Loucy (cell line): ENCODE measurements around the gene TTC32.
A peak's percentile ranks its signal among the peaks of the same experiment; 100 is the strongest.

Experiments used
- H2AFZ ChIP-seq: fragments of 200-600 bp; sonication (generic); 2 replicates; pipeline ENCODE4 v1.6.0; 2016; ENCODE audit warnings: antibody characterized with exemption, mild to moderate bottlenecking, low read length, moderate library complexity
- H3F3A ChIP-seq: fragments of 200-600 bp; 2 replicates; pipeline ENCODE4 v1.6.0; 2016; ENCODE audit warnings: antibody characterized with exemption, low read depth, mild to moderate bottlenecking
- H3K27me3 ChIP-seq: fragments of 200-600 bp; sonication (generic); 2 replicates; pipeline ENCODE4 v1.6.1; 2014; ENCODE audit warnings: low read length, mild to moderate bottlenecking; ENCODE audit not compliant: insufficient read depth, poor library complexity, severe bottlenecking
- H3K36me3 ChIP-seq: fragments of 200-600 bp; sonication (generic); 2 replicates; pipeline ENCODE4 v1.6.1; 2016; ENCODE audit warnings: low read length; ENCODE audit not compliant: insufficient read depth
- H3K4me1 ChIP-seq: fragments of 200-600 bp; sonication (generic); 2 replicates; pipeline ENCODE4 v1.5.1; 2014; ENCODE audit warnings: low read length, mild to moderate bottlenecking; ENCODE audit not compliant: insufficient read depth, poor library complexity, severe bottlenecking
- H3K4me2 ChIP-seq: fragments of 200-600 bp; sonication (generic); 2 replicates; pipeline ENCODE4 v1.6.0; 2014; ENCODE audit warnings: antibody characterized with exemption, low read length, low read depth, mild to moderate bottlenecking; ENCODE audit not compliant: poor library complexity, severe bottlenecking
- H3K4me3 ChIP-seq: fragments of 200-600 bp; sonication (generic); 2 replicates; pipeline ENCODE4 v1.5.1; 2014; ENCODE audit warnings: low read length, mild to moderate bottlenecking, mixed read lengths; ENCODE audit not compliant: poor library complexity, severe bottlenecking
- H3K79me2 ChIP-seq: fragments of 200-600 bp; sonication (generic); 2 replicates; pipeline ENCODE4 v1.6.1; 2014; ENCODE audit warnings: low read length; ENCODE audit not compliant: insufficient read depth
- H3K9ac ChIP-seq: fragments of 200-600 bp; sonication (generic); 2 replicates; pipeline ENCODE4 v1.6.0; 2014; ENCODE audit warnings: mild to moderate bottlenecking, low read depth, low read length, moderate library complexity; ENCODE audit not compliant: poor library complexity, severe bottlenecking
- H3K9me2 ChIP-seq: fragments of 200-600 bp; sonication (generic); replicated peaks from 2 replicates; pipeline ENCODE4 v1.6.1; 2016; ENCODE audit warnings: low read depth, low read length, mixed read lengths
- H3K9me3 ChIP-seq: fragments of 200-600 bp; sonication (generic); 2 replicates; pipeline ENCODE4 v1.6.1; 2014; ENCODE audit warnings: mild to moderate bottlenecking, antibody characterized with exemption, low read length, low read depth; ENCODE audit not compliant: insufficient read depth
- H4K20me1 ChIP-seq: fragments of 200-600 bp; sonication (generic); 2 replicates; pipeline ENCODE4 v1.6.0; 2014; ENCODE audit warnings: antibody characterized with exemption, low read length, mild to moderate bottlenecking; ENCODE audit not compliant: insufficient read depth, poor library complexity, severe bottlenecking
- CTCF ChIP-seq: fragments of 200-600 bp; sonication (generic); conservative IDR thresholded peaks from 2 replicates; pipeline ENCODE4 v1.5.1; 2014; ENCODE audit warnings: mild to moderate bottlenecking, antibody characterized with exemption, low read length
- EZH2phosphoT487 ChIP-seq: fragments of 200-600 bp; IDR thresholded peaks from 2 replicates; pipeline ENCODE4 v1.6.1; 2018; ENCODE audit warnings: antibody characterized with exemption, mild to moderate bottlenecking, moderate library complexity, borderline replicate concordance

TTC32 gene

DNA sequence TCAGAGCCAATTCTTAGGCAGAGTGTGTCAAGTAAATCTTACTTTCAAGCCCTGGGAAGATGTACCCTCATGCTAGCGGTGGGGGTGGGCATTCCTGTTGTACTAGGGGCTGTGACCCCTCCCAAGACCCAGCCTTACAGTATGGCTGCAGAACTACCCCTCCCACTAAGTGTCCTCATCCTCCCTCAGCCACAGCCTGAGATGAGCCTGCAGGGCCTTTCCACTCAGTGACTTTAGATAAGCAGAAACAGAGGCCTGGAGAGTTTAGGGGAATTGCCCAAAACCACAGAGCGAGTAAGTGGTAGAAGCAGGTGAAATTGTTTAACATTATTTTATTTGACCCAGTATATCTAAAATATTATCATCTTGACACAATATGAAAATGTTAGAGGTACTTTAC is 36.6 kb downstream of the TTC32 start:
- TF ChIP-seq CTCF: no peak
- no peak for TF ChIP-seq EZH2phosphoT487
- no peaks in the 10 kb centered on the region for H4K20me1 ChIP-seq
- no peaks in the 10 kb centered on the region for H3K79me2 ChIP-seq
- no peak overlapping the region for H3K9ac ChIP-seq
- H3K4me3 ChIP-seq: no peak overlapping the region
- H3K4me2 ChIP-seq: no peak overlapping the region
- H3F3A ChIP-seq: no peaks in the 10 kb centered on the region
- H3K36me3 ChIP-seq: no peaks in the 10 kb centered on the region
- H3K9me3 ChIP-seq: no peaks in the 10 kb centered on the region
- no peaks in the 10 kb centered on the region for H3K27me3 ChIP-seq
- no peak overlapping the region for H2AFZ ChIP-seq
- H3K4me1 ChIP-seq: no peaks in the 10 kb centered on the region
- no peaks in the 10 kb centered on the region for H3K9me2 ChIP-seq

- Histone ChIP-seq H3K27me3 (no peaks in the 10 kb centered on the region), H3K9me3 (no peaks in the 10 kb centered on the region), H3K4me1 (no peaks in the 10 kb centered on the region), H2AFZ (no peak overlapping the region), H3K9ac (no peak overlapping the region), H3K9me2 (no peaks in the 10 kb centered on the region), H3F3A (no peaks in the 10 kb centered on the region), H3K4me3 (no peak overlapping the region), H3K4me2 (no peak overlapping the region), H3K79me2 (no peaks in the 10 kb centered on the region), H4K20me1 (no peaks in the 10 kb centered on the region), H3K36me3 (no peaks in the 10 kb centered on the region)
- TF ChIP-seq CTCF (no peak), EZH2phosphoT487 (no peak)
These were observed 37.4 kb downstream of the TTC32 start for GRCh38 chr2:19864381-19864780.

- Histone ChIP-seq H3K9ac (no peak overlapping the region), H2AFZ (no peak overlapping the region), H3K4me1 (no peaks in the 10 kb centered on the region), H3K36me3 (no peaks in the 10 kb centered on the region), H4K20me1 (no peaks in the 10 kb centered on the region), H3K79me2 (no peaks in the 10 kb centered on the region), H3K9me2 (no peaks in the 10 kb centered on the region), H3K4me3 (no peak overlapping the region), H3K9me3 (no peaks in the 10 kb centered on the region), H3K27me3 (no peaks in the 10 kb centered on the region), H3F3A (no peaks in the 10 kb centered on the region), H3K4me2 (no peak overlapping the region)
- TF ChIP-seq CTCF (peak; percentile 90), EZH2phosphoT487 (no peak)
These were observed 38.3 kb downstream of the TTC32 start for GRCh38 chr2:19863303-19864041.
